GM23248 (cell line): ENCODE results near the gene SP6.

Source experiments
- EZH2 ChIP-seq: fragments of 200-600 bp; sonication (generic); IDR thresholded peaks from 2 replicates; pipeline ENCODE4 v1.6.1; 2018; ENCODE audit warnings: antibody characterized with exemption, mild to moderate bottlenecking; ENCODE audit not compliant: insufficient read depth, poor library complexity, severe bottlenecking
- EZH2phosphoT487 ChIP-seq: fragments of 200-600 bp; sonication (generic); IDR thresholded peaks from 2 replicates; pipeline ENCODE4 v1.6.1; 2018; ENCODE audit warnings: antibody characterized with exemption, moderate library complexity, mild to moderate bottlenecking, low read depth; ENCODE audit not compliant: insufficient read depth

- TF ChIP-seq EZH2 (no peak), EZH2phosphoT487 (no peak)
Observed at GRCh38 chr17:47844227-47844626, 6.7 kb downstream of the SP6 start.
